GM19324 (cell line): ENCODE data around the gene STUM.

ENCODE experiments used
- ATAC-seq: cut with Tn5 transposase; IDR thresholded peaks from one replicate; pipeline ENCODE4 v1.9.1; 2021; ENCODE audit warnings: mild to moderate bottlenecking, moderate library complexity; ENCODE audit not compliant: unreplicated experiment, low FRiP score

Gene STUM

DNA sequence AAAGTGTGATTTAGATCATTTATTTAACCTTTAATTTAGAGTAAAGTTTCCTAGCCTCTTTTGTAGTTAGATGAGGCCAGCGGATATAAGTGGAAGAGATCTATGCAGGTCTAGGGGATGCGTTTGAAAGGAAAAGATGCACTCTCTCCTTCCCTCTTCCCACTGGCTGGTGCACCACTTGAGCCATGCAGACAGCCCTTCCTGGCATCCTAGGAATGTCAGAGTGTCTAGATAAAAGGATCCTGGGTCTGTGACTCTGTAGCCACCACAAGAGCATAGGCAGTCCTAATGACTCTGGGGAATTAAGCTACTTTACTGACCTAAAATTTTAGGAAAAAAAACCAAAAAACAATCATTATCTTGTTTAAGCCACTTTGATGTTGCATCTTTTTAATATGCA is 16.0 kb upstream of the STUM start:
- ATAC-seq, result no peak

DNA sequence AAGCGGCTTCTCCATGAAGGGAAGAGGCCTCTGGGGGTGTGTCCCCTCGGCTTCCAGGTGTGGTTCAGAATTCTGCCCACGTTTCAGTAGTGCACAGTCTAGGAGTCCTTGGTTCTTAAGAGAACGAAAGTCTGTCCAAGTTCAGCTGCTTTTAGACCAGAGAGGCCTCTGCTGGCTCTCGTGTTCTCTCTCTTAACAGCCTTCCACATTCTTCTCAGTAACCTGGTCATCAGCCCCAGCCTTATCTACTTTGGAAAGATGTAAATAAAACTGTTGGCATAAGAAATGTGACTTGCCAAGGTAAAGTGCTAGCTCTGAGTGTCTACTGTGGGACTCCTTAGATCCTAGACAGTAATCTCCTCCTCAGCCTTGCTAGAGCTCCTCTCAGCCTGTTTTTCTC is 15.3 kb upstream of the STUM start:
- ATAC-seq, result no peak

DNA sequence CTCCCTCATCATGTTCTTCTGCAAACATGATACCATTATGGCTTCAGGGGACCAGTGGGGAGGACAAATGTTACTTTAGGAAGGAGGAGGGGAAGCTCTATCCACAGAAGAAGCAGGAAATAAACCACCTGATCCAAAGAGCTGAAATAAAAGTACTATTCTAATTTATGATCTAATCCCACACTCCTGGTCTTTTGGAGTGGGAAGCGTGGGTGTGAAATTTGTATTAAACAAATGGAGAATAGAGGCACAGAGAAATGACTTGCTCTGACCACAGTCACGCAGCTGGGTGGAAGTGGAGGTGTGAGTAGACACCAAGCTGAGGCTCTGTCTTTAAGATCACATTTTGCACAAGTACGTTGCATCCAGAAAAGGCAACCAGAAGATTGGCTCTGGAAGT is 14.5 kb upstream of the STUM start:
- no peak for ATAC-seq

DNA sequence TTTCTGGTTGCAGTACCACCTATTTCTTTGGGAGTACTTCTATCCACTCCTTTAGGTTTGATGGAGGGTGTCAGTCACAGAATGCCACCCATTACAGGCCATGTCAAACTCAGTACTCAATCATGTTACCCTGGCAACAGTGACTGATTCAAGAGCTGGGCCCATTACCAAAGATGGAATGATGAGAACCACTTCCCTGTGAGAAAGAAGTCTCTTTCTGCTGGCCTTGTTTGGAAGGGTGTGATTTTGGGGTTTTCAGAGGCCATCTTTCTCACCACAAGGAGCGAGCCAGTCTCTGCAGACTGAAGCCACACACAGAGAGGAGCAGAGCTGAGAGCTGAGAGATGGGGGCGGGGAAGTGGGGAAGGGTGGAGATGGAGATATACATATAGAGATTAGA is 13.9 kb upstream of the STUM start:
- no peak for ATAC-seq

DNA sequence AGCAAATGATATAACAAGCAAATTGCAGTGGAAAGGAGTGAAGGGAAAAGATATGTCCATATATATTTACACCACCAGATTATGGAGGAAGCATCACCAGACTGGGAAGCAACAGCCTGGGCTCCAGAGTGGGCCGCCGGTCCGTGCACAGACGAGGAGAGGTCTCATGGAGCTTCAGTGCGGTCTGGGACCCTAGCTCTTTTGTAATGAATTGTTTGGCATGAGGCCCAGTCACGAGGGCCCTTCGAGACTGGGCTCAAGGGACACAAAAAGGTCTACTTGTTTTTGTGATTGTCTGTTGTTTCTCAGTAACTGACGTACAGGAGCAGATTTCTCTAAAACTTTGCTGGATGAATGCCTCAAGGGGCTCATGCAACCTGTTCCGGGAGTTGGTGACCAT is 12.9 kb upstream of the STUM start:
- ATAC-seq, result no peak

DNA sequence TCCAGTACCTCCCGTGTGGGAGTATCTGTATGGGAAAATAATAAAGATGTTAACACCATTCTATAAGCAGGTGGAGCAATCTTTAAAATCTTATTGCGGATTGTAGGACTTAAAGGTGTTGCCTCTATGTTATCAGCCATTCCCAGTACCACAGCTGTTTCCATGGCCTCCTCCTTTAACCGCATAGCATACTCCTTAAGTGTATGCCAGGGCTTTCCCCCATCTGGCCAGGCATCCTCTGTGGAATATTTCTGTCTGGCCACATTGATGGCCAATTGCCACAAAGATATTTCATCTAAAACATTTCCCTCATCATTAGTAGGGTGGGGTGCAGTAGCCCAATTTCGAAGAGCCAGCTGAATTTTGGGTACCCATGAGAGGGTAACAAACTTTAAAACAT is 7.3 kb upstream of the STUM start:
- no peak for ATAC-seq

DNA sequence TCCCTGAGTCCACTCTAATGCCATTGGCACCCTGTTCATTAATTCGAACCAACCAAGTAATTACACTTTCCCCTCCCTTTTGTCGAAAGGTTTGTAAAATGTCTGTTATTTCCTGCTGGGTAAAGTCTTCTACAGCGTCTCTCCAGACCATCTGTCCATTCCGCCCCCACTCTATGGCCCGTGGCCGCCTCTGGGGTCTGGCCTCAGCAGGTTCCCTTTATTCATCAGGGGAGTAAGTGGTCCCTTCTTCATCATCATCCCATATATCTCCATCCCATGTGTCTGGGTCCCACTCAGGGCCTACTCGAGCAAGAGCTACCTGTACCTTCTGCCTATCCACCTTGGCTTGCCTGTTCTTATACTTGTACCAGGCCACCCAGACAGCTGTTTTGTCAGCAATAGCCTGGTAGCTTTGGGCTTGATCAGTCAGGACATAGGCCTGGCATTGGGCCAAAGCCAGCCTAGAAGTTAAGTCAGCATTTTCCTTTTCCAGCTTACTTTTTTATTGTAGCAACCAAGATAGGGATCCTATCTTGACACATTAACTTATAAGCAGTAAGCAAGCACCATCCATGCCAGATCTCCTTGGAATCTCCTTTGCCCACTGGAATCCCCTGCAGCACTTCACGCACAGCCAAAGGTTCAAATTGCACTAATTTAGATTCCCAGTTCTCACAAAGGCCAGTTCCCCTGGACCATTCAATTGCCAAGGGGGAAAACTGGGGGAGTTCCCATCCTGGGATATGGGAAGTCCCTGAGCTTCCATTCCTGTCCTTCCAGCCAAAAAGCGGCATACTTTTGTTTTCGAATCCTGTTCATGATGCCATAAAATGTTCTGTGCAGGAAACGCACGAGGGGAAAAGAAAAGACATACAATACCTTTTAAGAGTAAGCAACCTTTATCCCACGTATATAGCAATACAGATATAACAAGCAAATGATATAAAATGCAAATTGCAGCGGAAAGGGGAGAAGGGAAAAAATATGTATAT is 6.6 kb upstream of the STUM start:
- ATAC-seq, result no peak

DNA sequence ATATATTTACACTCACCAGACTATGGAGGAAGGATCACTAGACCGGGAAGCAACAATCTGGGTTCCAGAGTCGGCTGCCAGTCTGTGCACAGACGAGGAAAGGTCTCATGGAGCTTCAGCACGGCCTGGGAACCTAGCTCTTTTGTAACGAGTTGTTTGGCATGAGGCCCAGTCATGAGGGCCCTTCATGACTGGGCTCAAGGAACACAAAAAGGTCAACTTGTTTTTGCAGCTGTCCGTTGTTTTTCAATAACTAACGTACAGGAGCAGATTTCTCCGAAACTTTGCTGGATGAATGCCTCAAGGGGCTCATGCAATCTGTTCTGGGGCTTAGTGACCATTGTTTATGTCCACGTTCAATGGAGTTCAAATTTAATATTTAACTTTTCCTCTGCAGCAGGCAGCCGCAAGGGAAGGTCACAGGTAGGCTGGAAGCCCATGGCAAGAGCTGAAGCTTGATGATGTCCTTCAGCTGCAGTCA is 5.9 kb upstream of the STUM start:
- no peak for ATAC-seq

DNA sequence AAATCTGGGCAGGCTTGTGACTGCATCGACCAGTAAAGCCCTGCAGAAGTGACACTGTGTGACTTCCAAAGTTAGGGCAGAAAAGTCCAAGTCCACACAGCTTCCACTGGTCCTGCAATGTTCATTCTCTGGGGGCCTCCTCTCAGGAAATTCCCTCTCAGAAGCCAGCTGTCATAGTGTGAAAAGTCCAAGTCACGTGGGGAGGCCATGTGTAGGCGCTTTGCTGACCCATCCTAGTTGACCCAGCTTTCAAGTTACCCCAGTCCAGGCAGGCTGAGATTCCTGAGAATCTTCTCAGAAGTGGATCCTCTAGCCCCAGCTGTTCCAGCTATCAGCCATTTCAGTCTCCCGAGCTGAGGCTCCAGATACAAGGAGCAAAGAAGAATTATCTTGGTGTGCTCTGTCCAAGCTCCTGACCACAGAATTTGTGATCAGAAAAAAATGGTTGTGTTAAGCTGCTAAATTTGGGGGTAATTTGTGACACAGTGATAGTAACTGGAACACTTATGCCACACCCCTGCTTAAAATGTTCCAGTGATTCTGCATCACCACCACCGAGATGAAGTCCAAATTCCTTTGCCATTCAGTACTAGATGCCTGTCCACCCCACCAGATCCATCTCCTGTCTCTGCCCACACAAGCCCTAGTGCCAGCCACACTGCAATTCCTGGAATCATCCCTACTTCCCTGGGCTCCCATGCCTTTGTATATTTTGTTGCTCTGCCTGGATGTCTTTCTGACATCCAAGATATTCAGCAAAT is 2.5 kb upstream of the STUM start:
- no peak for ATAC-seq

DNA sequence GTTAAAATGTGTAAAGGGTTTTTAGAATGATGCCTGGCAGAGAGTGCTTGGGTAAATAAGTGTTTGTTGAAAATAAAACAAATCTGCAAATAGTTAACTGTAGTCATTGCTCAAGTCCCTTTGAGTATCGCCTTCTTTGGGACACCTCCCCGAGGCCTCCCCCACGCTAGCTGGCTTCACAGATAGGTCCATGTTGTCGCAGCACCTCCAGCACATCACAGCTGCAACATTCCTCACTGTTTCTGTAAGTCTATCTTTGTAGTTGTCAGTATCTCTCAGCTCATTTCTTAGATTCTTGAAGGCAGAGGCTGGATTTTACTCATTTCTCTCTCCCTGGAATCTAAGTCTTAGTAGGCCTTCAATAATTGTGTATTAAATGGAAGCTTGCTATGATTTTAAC is 1.6 kb upstream of the STUM start:
- no peak for ATAC-seq

DNA sequence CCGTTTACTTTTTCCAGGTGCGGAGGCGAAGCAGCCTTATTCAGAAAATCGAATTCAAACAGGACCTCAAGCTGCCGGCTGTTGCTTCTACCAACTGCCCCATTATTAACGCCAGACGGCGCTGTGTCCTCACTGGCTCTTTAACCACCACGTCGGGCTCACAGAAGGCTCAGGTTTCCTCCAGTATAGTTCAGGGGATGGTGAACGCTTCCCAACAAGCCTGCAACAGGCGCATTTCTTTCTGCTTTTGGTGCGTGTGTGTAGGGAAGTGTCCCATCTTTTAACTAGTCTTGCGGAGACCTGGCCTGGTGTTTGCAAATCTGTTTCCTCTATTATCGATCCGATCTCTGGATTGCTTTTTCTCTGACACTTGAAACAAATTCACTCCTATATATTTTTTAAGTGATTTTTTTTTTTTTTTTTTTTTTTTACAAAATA is 791 bp upstream of the STUM start:
- peak; percentile 48 for ATAC-seq

DNA sequence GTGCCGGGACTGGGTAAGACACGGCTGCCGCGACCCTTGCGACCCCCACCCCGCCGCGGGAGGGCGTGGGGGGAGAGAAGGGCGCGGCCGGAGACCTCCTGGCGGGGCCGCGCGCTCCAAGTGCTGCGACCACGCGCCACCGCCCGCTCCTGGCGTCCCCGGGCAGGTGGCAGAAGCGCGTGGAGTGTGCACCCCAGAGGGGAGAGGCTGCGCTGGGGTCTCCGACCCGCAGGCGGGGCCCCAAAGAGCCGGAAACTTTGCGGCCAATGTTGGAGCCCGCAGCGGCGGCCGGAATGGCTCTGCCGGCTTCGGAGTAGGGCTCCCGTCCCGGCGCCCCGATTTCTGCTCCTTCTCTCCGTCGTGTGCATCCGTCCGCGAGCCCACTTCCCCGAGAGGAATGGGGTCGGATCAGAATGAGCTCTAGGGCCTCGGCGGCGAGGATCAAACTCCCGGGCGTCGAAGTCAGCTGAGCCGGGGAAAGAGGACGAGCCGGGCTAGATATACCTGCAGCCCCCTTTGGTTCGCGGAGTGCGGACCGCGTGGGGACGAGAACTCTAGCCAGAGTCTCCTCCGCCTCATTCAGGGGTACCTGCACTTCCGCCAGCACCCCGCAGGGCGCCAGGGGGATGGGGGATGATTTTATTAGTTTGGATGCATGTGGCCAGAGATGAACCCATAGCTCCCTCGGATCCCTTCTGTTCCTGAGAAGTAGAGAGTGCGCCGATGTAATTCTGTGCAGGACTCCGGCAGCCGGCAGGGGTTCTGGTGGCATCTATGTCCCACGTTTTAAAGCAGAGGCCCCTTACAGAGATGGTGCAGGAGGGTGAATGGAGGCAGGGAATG is 751 bp downstream of the STUM start:
- ATAC-seq, result no peak

DNA sequence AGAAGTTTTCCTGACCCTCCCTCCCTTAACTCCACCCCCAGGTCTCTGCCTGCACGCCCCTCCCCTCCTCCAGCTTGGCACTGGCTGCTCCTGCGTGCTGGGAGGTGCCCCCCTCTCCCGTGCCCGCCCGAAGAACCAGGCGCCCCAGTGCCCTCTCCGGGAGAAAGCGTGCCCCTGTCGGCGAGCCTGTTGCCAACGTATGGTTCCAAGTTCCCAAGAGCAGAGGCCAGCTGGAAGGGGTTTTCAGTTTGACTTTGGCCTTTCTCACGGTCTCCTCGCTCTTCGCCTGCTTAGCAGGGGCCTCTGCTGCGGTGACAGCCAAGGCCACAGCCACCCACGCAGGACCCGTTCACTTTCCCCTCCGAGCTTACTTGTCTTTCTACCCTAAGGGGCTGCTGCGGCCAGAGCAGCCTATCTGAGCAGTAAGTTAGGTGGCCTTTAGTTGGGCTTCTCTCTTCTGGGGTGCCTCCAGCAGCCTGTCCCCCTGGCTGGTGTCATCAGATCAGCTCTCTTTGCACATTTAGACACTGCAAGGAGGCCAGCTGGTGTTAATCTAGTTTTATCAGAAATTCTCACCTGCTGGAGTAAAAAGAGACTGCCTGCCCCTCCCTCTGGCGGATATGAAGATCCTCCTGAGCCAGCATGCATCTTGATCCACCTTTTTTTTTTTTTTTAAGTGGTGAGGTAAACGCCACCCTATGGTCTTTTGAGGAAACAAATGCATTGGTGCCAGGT is 1.5 kb downstream of the STUM start:
- ATAC-seq, result no peak

DNA sequence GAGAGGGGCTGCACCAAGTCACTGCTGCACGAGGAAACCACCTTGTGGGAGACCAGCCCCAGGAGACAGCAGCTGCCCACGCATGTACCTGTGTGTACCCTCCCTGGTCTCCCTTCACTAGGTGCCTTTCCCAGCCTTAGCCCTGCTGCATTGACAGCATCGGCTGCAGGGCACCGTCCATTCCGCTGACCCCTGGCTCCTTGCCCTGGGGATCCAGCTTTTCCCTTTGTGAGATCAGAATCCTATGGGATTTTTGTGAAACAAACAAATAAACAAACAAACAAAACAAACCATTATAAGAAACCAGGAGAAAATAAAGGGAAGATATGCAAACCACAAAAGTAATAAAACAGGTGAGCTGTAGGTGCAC is 2.1 kb downstream of the STUM start:
- no peak for ATAC-seq

DNA sequence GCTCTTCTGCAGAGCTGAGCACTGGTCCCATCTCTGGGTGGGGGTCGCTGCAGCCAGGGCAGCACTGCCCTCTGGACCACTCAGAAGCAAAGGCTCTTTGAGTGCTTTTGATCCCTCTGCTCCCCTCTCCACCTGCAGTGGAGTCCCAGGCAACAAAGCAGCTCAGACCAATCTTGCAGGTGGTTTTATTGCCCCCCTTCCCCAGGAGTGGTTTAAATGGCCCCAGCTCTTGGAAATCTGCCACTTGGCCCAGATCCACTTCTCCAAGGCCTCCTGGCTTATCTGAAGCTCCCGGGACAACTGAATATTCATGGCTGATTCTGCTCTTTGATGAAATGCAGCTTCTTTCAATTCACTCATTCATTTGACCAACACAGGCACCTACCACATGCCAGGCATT is 2.7 kb downstream of the STUM start:
- ATAC-seq, result no peak

DNA sequence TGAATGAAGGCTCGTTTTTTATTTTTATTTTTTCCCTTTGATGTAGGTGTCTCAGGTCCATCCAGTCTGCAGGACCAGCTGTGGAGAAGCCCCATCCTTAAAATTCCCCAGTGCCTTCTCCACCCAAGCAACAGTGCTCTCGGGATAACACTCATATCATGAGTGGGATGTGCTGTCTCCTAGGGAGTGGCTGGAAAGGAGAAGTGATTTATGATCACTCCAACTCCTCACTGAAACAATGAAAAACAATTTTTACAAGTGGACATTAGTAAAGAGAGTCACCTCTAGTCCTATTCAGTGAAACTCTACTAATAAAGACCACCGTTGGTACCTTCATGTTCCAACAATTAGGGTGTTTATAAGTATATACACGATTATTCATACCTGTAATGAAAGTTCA is 3.5 kb downstream of the STUM start:
- no peak for ATAC-seq

DNA sequence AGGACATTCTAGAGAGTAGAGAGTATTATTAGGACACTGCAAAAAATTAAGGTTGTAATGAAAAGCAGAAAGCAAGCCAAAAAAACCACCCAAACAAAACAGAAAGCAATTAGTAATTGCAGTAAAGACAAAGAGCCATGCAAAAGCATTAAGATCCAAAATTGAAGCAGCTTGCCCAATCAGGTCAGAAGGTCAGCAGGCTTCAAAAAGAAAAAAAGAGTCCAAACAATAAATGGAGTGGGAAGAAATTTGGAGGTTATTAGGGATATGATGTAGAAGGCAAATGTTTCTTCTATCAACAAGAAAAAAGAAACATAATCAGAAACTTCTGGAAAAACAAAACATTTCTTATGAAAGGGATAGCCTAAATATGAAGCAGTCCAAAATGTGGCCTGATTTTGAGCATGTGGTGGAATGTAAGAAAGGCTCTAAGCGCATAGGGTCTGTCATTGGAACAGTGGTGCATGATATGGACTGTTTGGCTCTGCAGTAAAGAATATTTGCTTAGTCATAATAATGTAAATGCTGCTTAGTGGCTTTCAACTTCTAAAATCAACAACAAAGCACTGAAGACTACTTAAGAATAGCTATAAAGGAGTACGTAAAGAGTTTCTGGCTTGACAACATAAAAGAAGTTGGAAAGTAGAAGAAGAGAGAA is 4.8 kb downstream of the STUM start:
- ATAC-seq, result no peak

DNA sequence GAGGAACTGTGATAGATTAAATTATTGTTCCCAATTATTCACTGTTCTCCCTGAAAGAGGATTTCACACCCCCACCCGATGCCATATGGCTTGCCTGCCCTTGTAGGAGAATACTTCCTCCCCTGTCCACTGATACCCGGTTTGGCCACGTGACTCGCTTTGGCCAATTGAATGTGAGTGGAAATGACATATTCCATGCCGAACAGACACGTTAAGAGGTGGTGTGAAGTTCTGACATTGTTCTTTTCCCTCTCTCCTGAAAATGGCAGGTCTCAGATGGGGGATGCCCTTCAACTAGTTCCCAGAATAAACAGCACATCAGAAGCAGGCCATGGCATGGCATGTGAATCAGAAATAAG is 5.3 kb downstream of the STUM start:
- no peak for ATAC-seq

DNA sequence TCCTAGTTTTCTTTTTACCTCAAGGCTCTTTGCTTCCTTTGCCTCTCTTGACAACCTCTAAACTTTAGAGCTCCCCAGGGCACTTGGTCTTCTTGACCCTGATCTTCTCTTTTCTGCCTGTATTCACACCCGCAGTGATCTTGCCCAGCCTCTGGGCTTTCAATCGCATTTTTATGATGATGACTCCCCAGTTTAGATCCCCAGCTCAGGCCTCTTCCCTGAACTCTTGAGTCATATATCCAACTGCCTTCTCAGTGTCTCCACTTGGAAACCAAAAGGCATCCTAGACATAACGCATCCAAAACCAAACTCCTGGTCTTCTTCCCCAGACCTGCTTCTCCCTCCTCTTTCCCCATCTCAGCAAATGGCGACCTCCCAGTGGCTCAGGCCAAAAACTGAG is 6.5 kb downstream of the STUM start:
- no peak for ATAC-seq

DNA sequence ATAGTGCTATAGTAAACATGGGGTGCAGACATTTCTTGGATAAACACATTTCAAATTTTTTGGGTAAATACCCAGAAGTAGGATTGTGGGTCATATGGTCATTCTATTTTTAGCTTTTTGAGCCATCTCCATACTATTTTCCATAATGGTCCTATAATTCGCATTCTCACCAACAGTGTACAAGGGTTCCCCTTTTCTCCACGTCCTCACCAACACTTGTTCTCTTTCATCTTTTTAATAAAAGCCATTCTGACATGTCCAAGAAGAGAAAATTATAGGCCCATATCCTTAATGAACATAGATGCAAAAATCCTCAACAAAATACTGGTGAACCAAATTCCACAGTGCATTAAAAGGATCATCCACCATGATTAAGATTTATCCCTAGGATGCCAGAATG is 8.9 kb downstream of the STUM start:
- no peak for ATAC-seq
